Measurements from ENCODE around the gene ADPRH. TPM values are rescaled to one million over a fixed set of nuclear protein-coding genes. Genes with fewer than 3 reads are reported as not detected.

Gene ADPRH
- total RNA-seq, 1 donor from 2014 or later = 5.1 TPM

- DNase-seq (ENCODE audit: low spot score) = no peak
- Mint-ChIP-seq H3K4me3 (ENCODE audit: unreplicated experiment) (no peak overlapping the region), H3K36me3 (ENCODE audit: low read depth, unreplicated experiment) (no peaks in the 10 kb centered on the region), H3K27me3 (ENCODE audit: unreplicated experiment) (no peaks in the 10 kb centered on the region), H3K4me1 (ENCODE audit: unreplicated experiment) (peaks cover 4% of the 10 kb centered on the region), H3K27ac (ENCODE audit: unreplicated experiment) (no peak overlapping the region), H3K9me3 (ENCODE audit: unreplicated experiment) (no peaks in the 10 kb centered on the region)
- TF ChIP-seq CTCF (IDR thresholded peaks at IDR 0.05; ENCODE audit: unreplicated experiment) = no peak
Observed at GRCh38 chr3:119632216-119632615, 52.9 kb downstream of the ADPRH start.

- no peak overlapping the region for H3K4me3 Mint-ChIP-seq (ENCODE audit: unreplicated experiment)
- H3K36me3 Mint-ChIP-seq (ENCODE audit: low read depth, unreplicated experiment) = no peaks in the 10 kb centered on the region
- no peaks in the 10 kb centered on the region for H3K9me3 Mint-ChIP-seq (ENCODE audit: unreplicated experiment)
- H3K4me1 Mint-ChIP-seq (ENCODE audit: unreplicated experiment) = no peaks in the 10 kb centered on the region
- H3K27ac Mint-ChIP-seq (ENCODE audit: unreplicated experiment) = no peak overlapping the region
- TF ChIP-seq CTCF (IDR thresholded peaks at IDR 0.05; ENCODE audit: unreplicated experiment) = no peak
- DNase-seq (ENCODE audit: low spot score) = no peak
- H3K27me3 Mint-ChIP-seq (ENCODE audit: unreplicated experiment) = no peaks in the 10 kb centered on the region
Observed at GRCh38 chr3:119632829-119633228, 53.5 kb downstream of the ADPRH start.

- Mint-ChIP-seq H3K9me3 (ENCODE audit: unreplicated experiment) (no peaks in the 10 kb centered on the region), H3K4me1 (ENCODE audit: unreplicated experiment) (peaks cover 5% of the 10 kb centered on the region), H3K27ac (ENCODE audit: unreplicated experiment) (no peak overlapping the region), H3K4me3 (ENCODE audit: unreplicated experiment) (no peak overlapping the region), H3K36me3 (ENCODE audit: low read depth, unreplicated experiment) (no peaks in the 10 kb centered on the region), H3K27me3 (ENCODE audit: unreplicated experiment) (peaks cover 2% of the 10 kb centered on the region)
- TF ChIP-seq CTCF (IDR thresholded peaks at IDR 0.05; ENCODE audit: unreplicated experiment) = no peak
- DNase-seq (ENCODE audit: low spot score) = no peak
Observed at GRCh38 chr3:119635719-119636118, 56.4 kb downstream of the ADPRH start.

GRCh38 chr3:119636249-119636648 is 57.0 kb downstream of the ADPRH start:
- no peaks in the 10 kb centered on the region for H3K36me3 Mint-ChIP-seq (ENCODE audit: low read depth, unreplicated experiment)

More at GRCh38 chr3:119636249-119636648, 57.0 kb downstream of the ADPRH start:
- no peak for DNase-seq (ENCODE audit: low spot score)
- no peak overlapping the region for H3K27ac Mint-ChIP-seq (ENCODE audit: unreplicated experiment)
- no peak overlapping the region for H3K4me3 Mint-ChIP-seq (ENCODE audit: unreplicated experiment)
- H3K4me1 Mint-ChIP-seq (ENCODE audit: unreplicated experiment) = peaks cover 5% of the 10 kb centered on the region
- no peaks in the 10 kb centered on the region for H3K9me3 Mint-ChIP-seq (ENCODE audit: unreplicated experiment)
- peaks cover 2% of the 10 kb centered on the region for H3K27me3 Mint-ChIP-seq (ENCODE audit: unreplicated experiment)
- no peak for TF ChIP-seq CTCF (IDR thresholded peaks at IDR 0.05; ENCODE audit: unreplicated experiment)

Data from endothelial cell (in vitro differentiated cells).